Mesenchymal stem cell (in vitro differentiated cells and primary cell): Measurements from ENCODE around the gene HIF1A.

Experiments
- DNase-seq: peaks from one replicate; pipeline ENCODE4 v3.0.0-alpha.2; 2013
- H2AFZ ChIP-seq: one replicate; pipeline ENCODE4 v1.6.1; 2013; ENCODE audit warnings: low read depth, mild to moderate bottlenecking, control low read depth, inconsistent platforms, low read length, moderate library complexity
- H2AK5ac ChIP-seq: 2 replicates; pipeline ENCODE4 v1.6.1; 2013; ENCODE audit warnings: low read length, moderate library complexity, mild to moderate bottlenecking, inconsistent platforms; ENCODE audit not compliant: severe bottlenecking
- H2BK120ac ChIP-seq: one replicate; pipeline ENCODE4 v1.6.1; 2013; ENCODE audit warnings: low read depth, mild to moderate bottlenecking, inconsistent platforms, low read length, moderate library complexity
- H2BK12ac ChIP-seq, 2 experiments: one replicate each; pipeline ENCODE4 v1.6.1; 2013; ENCODE audit warnings: inconsistent platforms in 2 of 2, low read length in 2 of 2, mild to moderate bottlenecking in 2 of 2, moderate library complexity in 2 of 2, control low read depth in 1 of 2
- H2BK15ac ChIP-seq: one replicate; pipeline ENCODE4 v1.6.1; 2013; ENCODE audit warnings: mild to moderate bottlenecking, low read depth, inconsistent platforms; ENCODE audit not compliant: poor library complexity, severe bottlenecking
- H2BK5ac ChIP-seq: 2 replicates; pipeline ENCODE4 v1.6.1; 2013; ENCODE audit warnings: low read depth, mild to moderate bottlenecking, low read length, control low read depth, inconsistent platforms; ENCODE audit not compliant: poor library complexity, severe bottlenecking
- H3K14ac ChIP-seq, 2 experiments: one replicate each; pipeline ENCODE4 v1.6.1; 2013; ENCODE audit warnings: inconsistent platforms in 2 of 2, low read length in 2 of 2, control low read depth in 1 of 2, mild to moderate bottlenecking in 1 of 2, moderate library complexity in 1 of 2
- H3K18ac ChIP-seq, 2 experiments: one replicate each; pipeline ENCODE4 v1.6.1; 2013; ENCODE audit warnings: inconsistent platforms in 2 of 2, low read length in 2 of 2, control low read depth in 1 of 2, low read depth in 1 of 2, mild to moderate bottlenecking in 1 of 2
- H3K23ac ChIP-seq, 2 experiments: one replicate each; pipeline ENCODE4 v1.6.1; 2013; ENCODE audit warnings: inconsistent platforms in 2 of 2, low read length in 2 of 2, mild to moderate bottlenecking in 2 of 2, moderate library complexity in 2 of 2, control low read depth in 1 of 2
- H3K27ac ChIP-seq: 2 replicates; pipeline ENCODE4 v1.5.1; 2013; ENCODE audit warnings: mild to moderate bottlenecking, moderate library complexity, low read length, control low read depth, inconsistent platforms; ENCODE audit not compliant: poor library complexity, severe bottlenecking
- H3K27me3 ChIP-seq, 2 experiments: 2 replicates each; pipeline versions ENCODE4 v1.6.1 to v1.7.0; 2013; ENCODE audit warnings: low read length in 2 of 2, mild to moderate bottlenecking in 2 of 2, moderate library complexity in 2 of 2, control low read depth in 1 of 2, inconsistent platforms in 1 of 2; ENCODE audit not compliant: control insufficient read depth in 1 of 2, insufficient read depth in 1 of 2
- H3K36me3 ChIP-seq, 2 experiments: 2 replicates each; pipeline versions ENCODE4 v1.6.1 to v1.7.0; 2013; ENCODE audit warnings: low read length in 2 of 2, control low read depth in 1 of 2, inconsistent platforms in 1 of 2, low read depth in 1 of 2, mild to moderate bottlenecking in 1 of 2; ENCODE audit not compliant: insufficient read depth in 2 of 2, control insufficient read depth in 1 of 2
- H3K4ac ChIP-seq, 2 experiments: one replicate each; pipeline ENCODE4 v1.6.1; 2013; ENCODE audit warnings: inconsistent platforms in 2 of 2, low read length in 2 of 2, mild to moderate bottlenecking in 2 of 2, moderate library complexity in 2 of 2, control low read depth in 1 of 2, low read depth in 1 of 2
- H3K4me1 ChIP-seq: 2 replicates; pipeline ENCODE4 v1.6.1; 2013; ENCODE audit warnings: low read depth, low read length, control low read depth; ENCODE audit not compliant: control insufficient read depth, insufficient read depth
- H3K4me2 ChIP-seq: 2 replicates; pipeline ENCODE4 v1.6.1; 2013; ENCODE audit warnings: low read length, mild to moderate bottlenecking, inconsistent platforms; ENCODE audit not compliant: poor library complexity, severe bottlenecking
- H3K4me3 ChIP-seq, 2 experiments: 2 replicates each; pipeline versions ENCODE4 v1.5.1 to v1.7.0; 2013; ENCODE audit warnings: low read length in 2 of 2, mild to moderate bottlenecking in 2 of 2, control low read depth in 1 of 2, low read depth in 1 of 2; ENCODE audit not compliant: insufficient read depth in 1 of 2
- H3K79me1 ChIP-seq: replicated peaks from 2 replicates; pipeline ENCODE4 v1.6.1; 2013; ENCODE audit warnings: mild to moderate bottlenecking, control low read depth, low read length, inconsistent platforms; ENCODE audit not compliant: poor library complexity, severe bottlenecking
- H3K9ac ChIP-seq: 2 replicates; pipeline ENCODE4 v1.7.0; 2013; ENCODE audit warnings: mild to moderate bottlenecking, low read length, moderate library complexity
- H3K9me3 ChIP-seq: 2 replicates; pipeline ENCODE4 v1.7.0; 2013; ENCODE audit warnings: mild to moderate bottlenecking, low read length; ENCODE audit not compliant: control insufficient read depth
- H4K8ac ChIP-seq: one replicate; pipeline ENCODE4 v1.6.1; 2013; ENCODE audit warnings: inconsistent platforms, mild to moderate bottlenecking, low read length, moderate library complexity
- H4K91ac ChIP-seq: one replicate; pipeline ENCODE4 v1.6.1; 2013; ENCODE audit warnings: mild to moderate bottlenecking, low read length, inconsistent platforms
- WGBS: methylation state at CpG from one replicate; pipeline ENCODE4 v1.1.7; 2013; ENCODE audit warnings: mixed read lengths; 5-methylcytosine and 5-hydroxymethylcytosine counted together

The HIF1A gene

GRCh38 chr14:61678975-61679374 lies 16.3 kb upstream of the HIF1A start:
- Histone ChIP-seq H3K4ac (no peak overlapping the region), H3K18ac (peak overlapping the region in 1 of 2 experiments; percentile 10)
- WGBS, result 0% methylated on average over 2 of the region's 2 CpGs

GRCh38 chr14:61681413-61681812 lies 13.9 kb upstream of the HIF1A start:
- no peak overlapping the region for H3K9ac ChIP-seq
- H3K4me1 ChIP-seq, result peaks cover 2% of the 10 kb centered on the region
- H4K8ac ChIP-seq, result no peak overlapping the region
- H3K79me1 ChIP-seq, result no peaks in the 10 kb centered on the region
- no peak overlapping the region for H3K4me2 ChIP-seq
- no peak overlapping the region for H2BK15ac ChIP-seq
- H3K27ac ChIP-seq, result no peak overlapping the region
- H3K27me3 ChIP-seq, result no peaks in the 10 kb centered on the region
- no peak overlapping the region for H3K4ac ChIP-seq
- no peak overlapping the region for H3K18ac ChIP-seq
- no peaks in the 10 kb centered on the region for H3K36me3 ChIP-seq
- H2BK5ac ChIP-seq, result no peak overlapping the region
- H4K91ac ChIP-seq, result no peak overlapping the region
- H3K4me3 ChIP-seq, result no peak overlapping the region
- no peak overlapping the region for H2BK12ac ChIP-seq
- no peak overlapping the region for H2BK120ac ChIP-seq
- WGBS, result 98% methylated on average over 6 of the region's 6 CpGs
- H3K14ac ChIP-seq, result no peak overlapping the region
- no peak overlapping the region for H2AFZ ChIP-seq
- H3K23ac ChIP-seq, result no peak overlapping the region
- DNase-seq, result no peak
- no peak overlapping the region for H2AK5ac ChIP-seq
- H3K9me3 ChIP-seq, result no peaks in the 10 kb centered on the region

More at GRCh38 chr14:61678975-61679374, 16.3 kb upstream of the HIF1A start:
- Histone ChIP-seq H3K4me3 (no peak overlapping the region), H3K27ac (no peak overlapping the region), H3K9ac (no peak overlapping the region), H2BK5ac (no peak overlapping the region), H2BK120ac (no peak overlapping the region), H3K4me1 (peaks cover 2% of the 10 kb centered on the region), H4K91ac (peak overlapping the region; percentile 21), H2BK15ac (no peak overlapping the region), H3K79me1 (no peaks in the 10 kb centered on the region), H3K9me3 (no peaks in the 10 kb centered on the region), H3K23ac (no peak overlapping the region), H3K14ac (no peak overlapping the region), H3K27me3 (no peaks in the 10 kb centered on the region), H3K4me2 (no peak overlapping the region), H3K36me3 (no peaks in the 10 kb centered on the region), H4K8ac (no peak overlapping the region), H2BK12ac (peak overlapping the region in 1 of 2 experiments; percentile 32), H2AK5ac (no peak overlapping the region), H2AFZ (no peak overlapping the region)
- DNase-seq, result no peak

- Histone ChIP-seq H3K4ac (no peak overlapping the region), H3K18ac (no peak overlapping the region), H2BK12ac (no peak overlapping the region), H4K8ac (no peak overlapping the region), H2AFZ (no peak overlapping the region), H3K9ac (no peak overlapping the region), H2AK5ac (no peak overlapping the region), H3K4me3 (no peak overlapping the region), H3K4me1 (peaks cover 2% of the 10 kb centered on the region), H2BK120ac (no peak overlapping the region), H3K4me2 (no peak overlapping the region), H3K27me3 (no peaks in the 10 kb centered on the region), H3K79me1 (no peaks in the 10 kb centered on the region), H3K9me3 (no peaks in the 10 kb centered on the region), H3K27ac (no peak overlapping the region), H3K23ac (no peak overlapping the region), H4K91ac (no peak overlapping the region), H2BK5ac (no peak overlapping the region), H2BK15ac (no peak overlapping the region), H3K36me3 (no peaks in the 10 kb centered on the region), H3K14ac (no peak overlapping the region)
- DNase-seq, result no peak
- 100% methylated on average over 1 of the region's 2 CpGs for WGBS
Observed at GRCh38 chr14:61683108-61683507, 12.2 kb upstream of the HIF1A start.

- Histone ChIP-seq H3K9me3 (no peaks in the 10 kb centered on the region), H2AFZ (no peak overlapping the region), H3K36me3 (no peaks in the 10 kb centered on the region), H2BK12ac (no peak overlapping the region), H3K9ac (no peak overlapping the region), H3K4ac (peak overlapping the region in 1 of 2 experiments; percentile 61), H3K79me1 (peaks cover 8% of the 10 kb centered on the region), H4K8ac (no peak overlapping the region), H3K18ac (peak overlapping the region in 1 of 2 experiments; percentile 68), H3K27ac (no peak overlapping the region), H3K4me3 (no peak overlapping the region), H3K23ac (no peak overlapping the region), H3K27me3 (no peaks in the 10 kb centered on the region), H3K4me1 (peaks cover 6% of the 10 kb centered on the region), H3K4me2 (no peak overlapping the region), H2AK5ac (peak overlapping the region; percentile 28), H4K91ac (no peak overlapping the region), H2BK120ac (no peak overlapping the region), H2BK5ac (no peak overlapping the region), H3K14ac (no peak overlapping the region), H2BK15ac (no peak overlapping the region)
- 89% methylated on average over 2 of the region's 3 CpGs for WGBS
- no peak for DNase-seq
Observed at GRCh38 chr14:61690039-61690438, 5.3 kb upstream of the HIF1A start.
